ENCODE measurements around the gene EHD1.

EHD1 gene

GRCh38 chr11:64888729-64889511 is 10.5 kb upstream of the EHD1 start:
- no peak for DNase-seq

DNA sequence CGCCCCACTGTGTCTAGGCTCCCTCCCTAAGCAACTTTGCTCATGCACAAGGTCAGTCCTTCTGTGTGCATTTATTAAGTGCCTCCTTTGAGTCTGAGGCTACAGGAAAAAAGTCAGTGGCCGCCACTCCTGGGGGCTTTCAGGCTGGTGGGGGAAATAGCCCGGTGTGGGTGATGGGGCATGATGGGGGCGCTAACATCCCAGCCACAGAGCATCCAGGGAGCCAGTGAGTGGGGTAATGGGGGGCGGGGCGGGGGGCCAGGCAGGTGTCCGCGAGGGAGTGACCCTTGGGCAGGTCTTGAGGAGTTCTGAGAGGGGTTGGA is 9.9 kb upstream of the EHD1 start:
- no peak for DNase-seq

- peak; percentile 26 for DNase-seq
Measured at GRCh38 chr11:64887757-64888405, 9.5 kb upstream of the EHD1 start.

DNA sequence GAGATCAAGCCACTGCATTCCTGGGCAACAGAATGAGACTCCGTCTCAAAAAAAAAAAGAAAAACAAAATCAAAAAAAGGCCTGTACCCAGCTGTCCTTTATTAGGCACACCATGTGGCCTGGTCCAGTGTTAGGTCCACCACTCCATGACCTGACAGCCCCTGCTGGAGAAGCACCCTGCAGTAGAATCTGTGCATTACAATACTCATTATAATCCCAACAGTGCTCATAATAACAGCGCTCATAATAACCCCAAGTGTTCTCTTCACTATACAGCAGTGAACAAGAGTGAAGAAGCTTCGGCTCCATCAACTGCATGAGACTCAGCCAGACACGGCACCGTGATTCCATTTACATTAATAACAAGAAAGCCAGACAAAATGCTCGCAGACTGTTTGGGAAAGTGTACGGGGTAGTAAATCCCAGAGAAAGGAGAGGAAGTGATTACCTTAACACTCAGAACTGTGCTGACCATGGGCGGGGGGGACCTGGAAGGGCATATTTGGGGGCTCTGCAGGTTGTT is 8.9 kb upstream of the EHD1 start:
- no peak for DNase-seq

DNA sequence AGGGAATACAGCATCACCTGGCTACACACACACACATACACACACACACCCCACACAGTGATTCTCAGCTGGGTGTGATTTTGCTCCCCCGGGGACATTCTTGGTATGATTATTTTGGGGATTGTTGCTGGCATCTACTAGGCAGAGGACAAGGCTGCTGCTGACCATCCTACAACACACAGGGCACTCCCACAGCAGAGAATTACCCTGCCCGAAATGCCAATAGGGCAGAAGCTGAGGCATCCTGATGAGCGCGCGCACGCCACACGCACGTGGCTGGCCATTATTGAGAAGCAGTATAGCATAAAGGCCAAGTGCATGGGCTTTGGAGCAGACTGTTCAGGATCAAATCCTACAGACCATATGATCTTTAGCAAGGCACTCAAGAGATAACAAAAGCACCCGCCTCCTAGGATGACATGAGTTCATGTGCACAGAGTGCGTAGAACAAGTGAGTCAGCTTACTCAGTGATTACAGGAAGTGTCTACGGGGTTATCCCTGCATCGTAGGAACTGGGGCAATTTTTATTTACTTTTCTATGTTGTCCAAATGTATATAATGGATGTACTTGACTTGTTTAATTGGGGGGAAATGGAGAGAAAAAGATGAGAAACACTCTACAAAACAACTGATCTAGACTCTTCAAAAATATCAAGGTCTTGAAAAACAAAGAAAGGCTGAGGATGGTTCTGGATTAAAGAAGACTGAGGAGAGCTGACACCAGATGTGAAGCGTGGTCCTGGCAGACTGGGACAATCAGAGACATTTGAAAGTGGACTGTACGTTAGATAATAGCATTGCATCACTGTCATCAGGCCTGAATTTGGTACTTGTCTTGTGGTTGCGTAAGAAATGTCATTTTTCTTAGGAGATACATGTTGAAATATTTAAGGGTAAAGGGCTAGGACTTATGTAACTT is 7.2 kb upstream of the EHD1 start:
- peak; percentile 4 for DNase-seq

DNA sequence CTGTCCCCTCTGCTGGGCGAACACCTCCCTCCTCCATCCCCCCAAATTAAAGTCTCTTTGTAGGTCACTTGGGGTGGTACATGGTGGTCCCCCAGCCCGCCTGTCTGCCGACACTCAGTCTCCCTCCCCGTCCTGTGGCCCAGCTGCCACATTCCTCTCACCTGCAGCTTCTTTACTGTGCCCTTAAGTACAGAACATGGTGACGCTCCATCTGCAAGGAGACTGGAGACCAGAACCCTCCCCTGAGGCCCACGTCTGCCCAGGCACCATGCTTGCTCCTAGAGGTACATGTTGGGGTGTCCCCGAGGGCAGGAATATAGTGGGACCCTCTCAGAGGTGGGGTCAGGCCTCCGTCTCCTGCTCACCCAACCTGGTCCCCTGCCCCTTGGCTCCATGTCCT is 5.6 kb upstream of the EHD1 start:
- DNase-seq = no peak

- no peak for DNase-seq
Measured at GRCh38 chr11:64883575-64883974, 5.2 kb upstream of the EHD1 start.

DNA sequence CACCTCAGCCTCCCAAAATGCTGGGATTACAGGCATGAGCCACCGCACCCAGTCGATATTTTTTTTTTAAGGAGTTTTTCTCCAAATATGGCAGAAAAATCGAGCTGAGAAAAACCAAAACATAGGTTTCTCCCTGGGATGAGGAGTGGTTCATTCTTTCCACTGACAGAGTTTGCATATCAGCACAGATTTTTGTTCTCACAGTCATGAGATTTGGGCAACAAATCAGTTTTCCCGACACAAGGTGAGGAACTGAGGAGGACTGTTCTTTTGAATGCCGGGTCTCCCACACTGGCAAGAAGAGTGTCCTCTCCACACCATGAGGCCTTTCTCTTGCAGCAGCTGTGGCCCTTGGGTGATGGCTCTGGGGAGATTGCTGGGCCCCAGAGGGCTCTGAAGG is 3.8 kb upstream of the EHD1 start:
- DNase-seq = no peak

DNA sequence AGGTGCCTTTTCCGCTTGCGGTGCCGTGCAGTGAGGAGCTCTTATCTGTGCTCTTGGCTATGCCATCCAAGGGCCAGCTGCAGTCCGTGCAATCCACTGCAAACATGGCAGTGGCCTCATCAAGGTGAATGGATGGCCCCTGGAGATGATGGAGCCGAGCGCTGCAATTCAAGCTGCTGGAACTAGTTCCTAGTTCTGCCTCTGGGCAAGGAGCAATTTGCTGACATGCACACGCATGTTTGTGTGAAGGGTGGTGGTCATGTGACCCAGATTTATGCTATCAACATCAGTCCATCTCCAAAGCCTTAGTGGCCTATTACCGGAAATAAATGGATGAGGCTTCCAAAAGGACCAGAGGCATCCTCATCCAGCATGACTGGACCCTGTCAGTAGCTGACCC is 3.1 kb upstream of the EHD1 start:
- DNase-seq = no peak

GRCh38 chr11:64880240-64881001 is 2.0 kb upstream of the EHD1 start:
- DNase-seq = no peak

- DNase-seq = no peak
Measured at GRCh38 chr11:64879244-64879900, 951 bp upstream of the EHD1 start.

- no peak for DNase-seq
Measured at GRCh38 chr11:64878223-64878493, 263 bp downstream of the EHD1 start.

- DNase-seq = no peak
Measured at GRCh38 chr11:64877390-64878222, 815 bp downstream of the EHD1 start.

DNA sequence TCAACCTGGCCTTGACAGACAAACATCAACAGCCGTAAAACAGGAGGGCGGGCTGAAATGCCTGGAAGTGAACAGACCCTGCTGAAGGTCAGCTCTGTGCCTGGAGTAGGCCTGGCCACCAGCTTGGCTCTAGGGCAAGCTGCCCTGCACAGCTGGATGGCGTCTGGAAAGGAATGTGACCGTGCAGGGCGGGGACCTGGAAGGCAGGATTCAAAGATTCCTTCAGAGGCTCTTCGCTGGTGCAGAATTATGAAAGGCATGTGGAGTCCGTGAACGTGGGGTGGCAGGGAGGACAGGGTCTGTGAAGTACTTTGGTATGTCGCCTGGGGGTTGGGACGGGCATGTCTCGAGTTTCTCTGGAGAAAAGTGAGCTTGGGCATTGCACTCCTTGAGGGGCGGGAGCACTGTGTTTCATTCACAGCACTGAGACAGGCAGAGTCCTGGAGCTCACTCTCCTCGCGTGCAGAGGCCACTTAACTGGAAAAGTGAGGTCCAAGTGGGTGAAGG is 1.5 kb downstream of the EHD1 start:
- no peak for DNase-seq

GRCh38 chr11:64876229-64876750 is 2.1 kb downstream of the EHD1 start:
- DNase-seq = no peak

DNA sequence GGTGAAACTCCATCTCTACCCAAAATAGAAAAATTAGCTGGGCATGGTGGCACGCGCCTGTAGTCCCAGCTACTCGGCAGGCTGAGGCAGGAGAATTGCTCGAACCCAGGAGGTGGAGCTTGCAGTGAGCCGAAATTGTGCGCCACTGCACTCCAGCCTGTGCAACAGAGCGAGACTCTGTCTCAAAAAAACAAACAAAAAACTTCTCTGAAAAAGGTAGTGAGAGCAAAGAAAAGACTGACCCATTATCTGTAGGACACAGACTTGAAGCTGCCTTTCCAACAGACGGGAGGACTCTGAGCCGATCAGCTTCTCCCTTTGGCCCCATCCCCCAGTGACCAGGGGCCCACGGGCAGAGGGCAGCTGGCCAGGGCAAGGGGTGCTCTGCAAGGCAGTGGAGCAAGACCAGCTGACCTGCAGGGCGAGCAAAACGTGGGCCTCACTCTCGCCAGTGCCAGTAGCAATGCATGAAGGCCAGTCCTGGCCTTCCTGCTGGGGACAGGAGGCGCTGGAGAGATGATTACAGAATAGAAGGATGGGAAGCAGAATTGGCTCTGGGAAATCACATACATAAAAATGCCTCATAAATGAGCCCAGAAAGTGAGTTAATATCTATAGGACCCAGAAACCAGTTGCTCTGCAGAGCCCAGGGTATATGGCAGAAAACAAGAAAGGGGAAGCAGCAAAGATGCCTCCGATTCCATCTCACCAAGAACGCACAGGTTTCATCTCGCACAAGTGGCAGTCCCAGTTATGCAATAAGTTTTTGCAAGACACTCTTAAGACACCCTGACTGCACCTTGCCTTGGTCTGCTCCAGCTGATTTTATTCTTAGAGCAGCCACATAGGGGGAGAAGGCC is 2.8 kb downstream of the EHD1 start:
- DNase-seq = no peak

DNA sequence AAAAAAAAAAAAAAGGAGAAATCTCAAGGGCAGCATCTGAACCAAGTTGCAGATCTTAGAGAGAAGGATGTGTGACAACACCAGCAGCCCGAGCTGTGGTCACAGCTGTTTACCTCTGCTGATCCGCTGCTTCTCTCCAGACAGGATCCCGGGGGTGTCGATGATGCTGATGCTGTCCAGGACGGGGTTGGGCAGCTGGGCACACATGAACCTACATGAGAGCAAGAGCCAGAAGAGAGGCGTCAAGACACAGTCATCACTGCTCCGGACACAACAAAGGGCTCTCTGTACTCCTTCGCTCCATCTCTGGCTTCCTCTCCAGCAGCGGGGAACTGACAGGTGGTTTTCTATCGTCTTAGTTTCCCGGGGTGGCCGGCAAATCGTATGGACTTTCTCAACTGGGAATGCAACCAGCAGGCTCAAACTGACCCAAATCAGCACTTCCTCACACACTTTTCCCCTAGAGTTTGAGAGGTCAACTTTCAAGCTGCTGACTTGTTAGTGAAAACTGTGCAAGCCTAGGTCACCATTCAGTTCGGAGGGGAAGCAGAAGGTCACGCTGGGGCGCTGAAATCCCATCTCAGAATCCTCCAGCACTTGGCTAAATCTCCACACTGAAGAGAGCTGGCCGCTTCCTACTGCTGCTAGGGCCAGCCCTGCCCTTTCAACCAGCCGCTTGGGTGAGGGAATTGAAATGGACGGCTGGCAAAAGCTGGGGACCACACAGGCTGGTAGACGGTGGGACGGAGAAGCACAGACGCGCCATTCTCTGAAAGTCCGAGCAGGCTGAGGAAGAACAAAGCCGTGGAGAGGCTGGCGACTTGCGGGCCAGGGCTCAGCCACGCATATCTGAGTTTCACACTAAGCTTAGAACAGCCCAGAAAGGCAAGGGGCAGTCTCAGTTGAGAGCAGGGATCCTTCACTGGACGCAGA is 3.8 kb downstream of the EHD1 start:
- no peak for DNase-seq

- no peak for DNase-seq
Measured at GRCh38 chr11:64872790-64873488, 5.5 kb downstream of the EHD1 start.

Data from NCI-H748 treated with DMSO at 0.1 percent for 48 hours (cell line).